ENCODE measurements around the gene E2F2.

The E2F2 gene, protein sequence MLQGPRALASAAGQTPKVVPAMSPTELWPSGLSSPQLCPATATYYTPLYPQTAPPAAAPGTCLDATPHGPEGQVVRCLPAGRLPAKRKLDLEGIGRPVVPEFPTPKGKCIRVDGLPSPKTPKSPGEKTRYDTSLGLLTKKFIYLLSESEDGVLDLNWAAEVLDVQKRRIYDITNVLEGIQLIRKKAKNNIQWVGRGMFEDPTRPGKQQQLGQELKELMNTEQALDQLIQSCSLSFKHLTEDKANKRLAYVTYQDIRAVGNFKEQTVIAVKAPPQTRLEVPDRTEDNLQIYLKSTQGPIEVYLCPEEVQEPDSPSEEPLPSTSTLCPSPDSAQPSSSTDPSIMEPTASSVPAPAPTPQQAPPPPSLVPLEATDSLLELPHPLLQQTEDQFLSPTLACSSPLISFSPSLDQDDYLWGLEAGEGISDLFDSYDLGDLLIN

DNA sequence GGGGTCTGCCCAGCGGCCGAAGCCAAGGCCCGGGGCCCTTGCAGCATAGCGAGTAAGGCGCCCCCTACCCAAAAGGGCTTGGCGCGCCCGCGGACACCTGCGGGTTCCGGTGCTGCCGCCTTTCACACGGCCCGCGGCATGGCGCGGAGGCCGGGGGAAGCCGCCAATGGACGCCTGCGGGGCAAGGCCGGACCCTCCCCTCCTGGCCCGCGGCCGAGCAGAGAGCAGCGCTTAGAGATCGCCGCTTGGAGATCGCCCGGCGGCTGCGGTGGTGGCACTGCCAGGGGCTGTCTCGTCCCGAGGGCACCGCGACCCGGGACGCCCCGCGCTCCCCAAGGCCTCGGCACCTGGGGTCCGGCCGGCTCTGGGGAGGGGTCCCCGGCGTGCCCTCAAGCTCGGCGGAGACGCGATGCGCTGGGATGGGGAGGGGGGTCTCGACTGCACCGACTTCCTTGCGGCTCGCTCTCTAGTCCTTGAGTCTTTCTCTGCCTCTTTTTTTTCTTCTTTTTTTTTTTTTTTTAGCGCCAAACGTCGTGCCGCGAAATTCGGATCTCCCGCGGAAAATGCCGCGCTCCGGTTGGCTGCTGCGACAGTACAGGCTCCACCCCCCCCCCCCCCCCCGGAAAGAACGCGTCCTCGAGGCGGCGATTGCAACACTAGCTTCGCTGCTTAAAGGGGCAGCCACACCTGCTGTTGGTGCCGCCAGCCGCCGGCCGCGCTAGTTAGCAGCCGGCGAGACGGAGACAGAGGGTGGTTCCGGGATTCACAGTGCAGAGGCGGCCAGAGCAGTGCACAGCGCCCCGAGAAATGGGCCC is at the start of gene E2F2:
E2F2 (minus strand) TSS at position 487 of the 815 bp plus-strand sequence; CDS start at position 47, 440 bp downstream.
- peak within 1 kb of the TSS; percentile 58 for H3K4me3 ChIP-seq (ENCODE audit: low read depth, low read length)
- no peak for DNase-seq (ENCODE audit: low read depth)

GRCh38 chr1:23578997-23579363 is 47.9 kb upstream of the E2F2 start:
- H3K4me3 ChIP-seq (ENCODE audit: low read depth, low read length), result no peak overlapping the region
- no peak for DNase-seq (ENCODE audit: low read depth)

- no peak overlapping the region for H3K4me3 ChIP-seq (ENCODE audit: low read depth, low read length)
- no peak for DNase-seq (ENCODE audit: low read depth)
Observed at GRCh38 chr1:23578311-23578996, 47.4 kb upstream of the E2F2 start.

- peak; percentile 76 for DNase-seq (ENCODE audit: low read depth)
- no peak overlapping the region for H3K4me3 ChIP-seq (ENCODE audit: low read depth, low read length)
Observed at GRCh38 chr1:23577056-23578004, 46.3 kb upstream of the E2F2 start.

GRCh38 chr1:23576338-23577055 is 45.5 kb upstream of the E2F2 start:
- DNase-seq (ENCODE audit: low read depth), result no peak
- H3K4me3 ChIP-seq (ENCODE audit: low read depth, low read length), result no peak overlapping the region

- no peak overlapping the region for H3K4me3 ChIP-seq (ENCODE audit: low read depth, low read length)
- DNase-seq (ENCODE audit: low read depth), result no peak
Observed at GRCh38 chr1:23575226-23575810, 44.3 kb upstream of the E2F2 start.

DNA sequence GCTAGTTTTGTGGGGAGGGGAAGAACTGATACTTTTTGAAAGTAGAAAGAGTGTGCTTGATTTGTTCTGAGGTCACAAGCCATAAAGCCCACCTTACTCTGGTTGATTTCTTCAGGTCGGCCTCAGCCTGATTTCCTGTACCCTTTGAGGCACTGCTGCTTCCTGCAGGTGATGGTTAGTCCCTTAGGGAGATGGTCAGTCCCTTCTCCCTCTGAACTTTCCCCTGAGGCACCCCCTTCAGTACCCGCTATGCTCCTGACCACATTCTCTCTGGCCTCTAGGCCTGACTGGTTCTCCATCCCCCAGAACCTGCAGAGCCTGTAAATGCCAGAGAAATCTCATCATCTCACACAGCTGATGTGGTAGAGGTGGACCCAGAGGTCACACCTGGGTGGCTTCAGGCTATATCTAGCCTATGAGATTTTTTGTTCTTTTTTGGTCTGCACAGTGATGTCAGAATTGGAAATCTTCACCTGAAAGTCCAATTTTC is 43.3 kb upstream of the E2F2 start:
- no peak overlapping the region for H3K4me3 ChIP-seq (ENCODE audit: low read depth, low read length)
- DNase-seq (ENCODE audit: low read depth), result no peak

- DNase-seq (ENCODE audit: low read depth), result no peak
- H3K4me3 ChIP-seq (ENCODE audit: low read depth, low read length), result no peak overlapping the region
Observed at GRCh38 chr1:23573574-23574182, 42.6 kb upstream of the E2F2 start.

GRCh38 chr1:23571465-23571864 is 40.4 kb upstream of the E2F2 start:
- DNase-seq (ENCODE audit: low read depth), result no peak
- no peak overlapping the region for H3K4me3 ChIP-seq (ENCODE audit: low read depth, low read length)

GRCh38 chr1:23570001-23570691 is 39.1 kb upstream of the E2F2 start:
- DNase-seq (ENCODE audit: low read depth), result no peak
- no peak overlapping the region for H3K4me3 ChIP-seq (ENCODE audit: low read depth, low read length)

GRCh38 chr1:23568608-23569383 is 37.8 kb upstream of the E2F2 start:
- H3K4me3 ChIP-seq (ENCODE audit: low read depth, low read length), result peak overlapping the region; percentile 56
- DNase-seq (ENCODE audit: low read depth), result no peak

- peak overlapping the region; percentile 56 for H3K4me3 ChIP-seq (ENCODE audit: low read depth, low read length)
Observed at GRCh38 chr1:23567996-23568607, 37.1 kb upstream of the E2F2 start.

DNA sequence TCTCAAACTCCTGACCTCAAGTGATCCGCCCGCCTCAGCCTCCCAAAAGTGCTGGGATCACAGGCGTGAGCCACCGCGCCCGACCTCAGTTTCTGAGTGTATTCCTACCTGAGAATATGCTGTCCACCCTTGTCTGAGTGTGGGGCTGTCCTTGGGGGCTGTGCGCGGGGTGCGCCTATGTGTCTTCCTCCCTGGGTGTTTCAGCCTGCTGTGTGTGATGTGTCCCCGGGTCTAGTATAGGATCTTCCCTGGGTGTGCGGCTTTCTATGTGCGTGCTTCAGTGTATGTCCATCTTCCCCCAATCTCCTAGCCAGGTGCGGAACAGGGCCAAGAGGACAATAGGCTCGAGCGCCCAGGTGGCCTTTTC is 36.6 kb upstream of the E2F2 start:
- DNase-seq (ENCODE audit: low read depth), result no peak
- peak overlapping the region; percentile 56 for H3K4me3 ChIP-seq (ENCODE audit: low read depth, low read length)

More at GRCh38 chr1:23567996-23568607, 37.1 kb upstream of the E2F2 start:
- no peak for DNase-seq (ENCODE audit: low read depth)

- no peak for DNase-seq (ENCODE audit: low read depth)
- H3K4me3 ChIP-seq (ENCODE audit: low read depth, low read length), result no peak overlapping the region
Observed at GRCh38 chr1:23566304-23566703, 35.3 kb upstream of the E2F2 start.

DNA sequence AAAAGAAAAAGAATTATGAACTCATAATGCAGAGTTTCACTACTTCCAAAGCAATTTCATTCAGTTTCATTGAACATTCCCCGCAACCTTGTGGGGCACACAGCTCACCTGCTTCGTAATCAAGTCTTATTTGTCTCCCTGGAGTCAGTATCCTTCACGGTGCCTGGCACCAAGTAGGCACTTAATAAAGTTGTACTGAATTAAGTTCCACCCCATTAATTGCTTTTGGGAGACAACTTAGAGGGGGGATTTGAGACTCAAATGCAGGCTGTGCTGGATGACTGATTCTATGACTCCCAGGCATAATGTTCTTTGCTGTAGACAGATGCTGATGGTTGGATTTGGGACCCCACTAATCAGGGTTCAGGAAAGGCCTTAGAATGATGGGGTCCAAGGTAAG is 34.7 kb upstream of the E2F2 start:
- no peak overlapping the region for H3K4me3 ChIP-seq (ENCODE audit: low read depth, low read length)

More for the DNA sequence above, 34.7 kb upstream of the E2F2 start:
- DNase-seq (ENCODE audit: low read depth), result no peak
